ENCODE data around the gene TMEM176B.
"Not testable (repeated sequence)": the region's sequence is repeated elsewhere in the genome, so short reads cannot be mapped to it uniquely, and the experiment has no call there.

Gene TMEM176B

DNA sequence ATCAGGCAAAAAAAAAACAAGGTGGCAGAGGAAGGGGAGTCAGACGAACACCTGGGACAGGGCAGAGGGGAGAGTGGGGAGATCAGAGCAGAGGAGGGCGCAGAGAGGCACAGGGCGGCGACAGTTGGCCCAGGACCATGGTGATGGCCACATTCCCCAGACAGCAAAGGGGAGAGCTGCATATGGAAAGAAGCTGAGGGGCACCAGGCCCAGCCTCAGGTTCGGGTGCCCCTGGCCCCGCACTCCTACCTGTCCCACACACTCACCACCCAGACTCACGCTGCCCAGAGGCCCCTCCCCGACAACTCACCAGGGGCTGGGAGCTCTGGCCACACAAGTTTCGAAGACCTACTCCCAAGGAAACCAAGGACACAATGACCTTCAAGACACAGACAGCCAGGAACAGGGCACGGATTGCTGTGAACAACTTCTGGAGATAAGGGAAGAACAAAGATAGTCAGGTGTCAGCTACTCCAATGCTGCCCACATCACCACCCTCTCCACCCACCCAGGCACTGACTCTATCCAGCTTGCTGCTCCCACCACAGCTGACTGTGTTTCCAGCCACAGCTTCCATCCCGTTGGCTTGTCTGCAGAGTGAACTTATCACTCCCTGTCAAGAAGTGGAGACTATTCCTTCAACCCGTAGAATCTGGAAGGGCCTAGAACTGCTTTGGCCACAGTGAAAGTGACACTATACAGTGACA lies 8.3 kb downstream of the TMEM176B start:
- DNase-seq (ENCODE audit: low spot score) (no peak), FAIRE-seq (no peak)

GRCh38 chr7:150791304-150791703 lies 8.9 kb downstream of the TMEM176B start:
- FAIRE-seq (no peak), DNase-seq (ENCODE audit: low spot score) (no peak)

DNA sequence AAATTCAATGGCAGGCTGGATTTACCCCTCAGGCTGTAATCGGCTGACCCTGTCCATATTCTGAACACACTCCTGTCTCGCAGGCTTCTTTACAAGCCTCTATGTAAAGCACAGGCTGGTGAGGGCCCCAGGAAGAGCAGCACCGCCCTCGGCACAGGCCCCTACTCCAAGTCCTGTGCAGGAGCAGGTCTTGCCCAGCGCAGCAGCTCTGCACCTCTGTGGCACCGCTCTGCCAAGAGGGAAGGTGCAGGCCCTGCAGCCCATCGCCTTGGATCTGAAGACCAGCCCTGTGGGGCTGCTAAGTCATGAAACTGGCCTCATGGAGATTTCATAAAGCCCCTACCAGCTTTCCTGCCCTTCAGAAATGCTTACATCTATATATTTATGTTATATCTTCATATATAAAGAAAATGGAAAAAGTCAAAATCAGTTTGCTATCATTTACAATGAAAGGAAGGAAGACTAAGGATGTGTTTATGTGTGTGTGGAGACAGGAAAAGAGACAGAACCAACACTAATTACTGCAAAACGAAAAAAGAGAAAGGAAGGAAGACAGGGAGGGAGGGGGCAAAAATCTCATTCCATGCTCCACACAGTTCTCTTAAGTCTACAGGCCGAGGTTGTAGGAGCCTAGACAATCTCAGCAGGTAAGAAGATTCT lies 9.6 kb downstream of the TMEM176B start:
- FAIRE-seq (no peak), DNase-seq (ENCODE audit: low spot score) (no peak)

GRCh38 chr7:150788474-150789269 lies 11.5 kb downstream of the TMEM176B start:
- FAIRE-seq (no peak), DNase-seq (ENCODE audit: low spot score) (no peak)

GRCh38 chr7:150787321-150788281 lies 12.6 kb downstream of the TMEM176B start:
- DNase-seq (ENCODE audit: low spot score) (no peak), FAIRE-seq (no peak)

DNA sequence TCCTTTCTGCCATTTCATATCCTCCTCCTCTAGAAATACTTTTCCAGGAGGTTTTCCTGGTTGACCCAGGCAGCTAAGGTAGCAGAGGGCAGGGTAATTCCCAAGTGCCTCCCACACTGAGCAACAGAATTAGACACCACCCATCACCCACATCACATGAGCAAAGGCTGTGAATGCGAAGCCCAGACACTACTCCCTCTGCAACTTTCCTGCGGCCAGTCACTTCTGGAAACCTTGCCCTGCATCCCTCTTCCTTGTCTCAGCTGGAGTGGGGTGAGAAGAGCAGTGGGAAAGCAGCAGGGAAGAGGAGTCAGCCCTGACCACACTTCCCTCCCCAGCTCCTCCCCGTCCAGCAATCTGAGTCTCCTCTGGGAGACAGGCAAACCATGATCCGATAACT lies 15.2 kb downstream of the TMEM176B start:
- FAIRE-seq: no peak
- no peak for DNase-seq (ENCODE audit: low spot score)

DNA sequence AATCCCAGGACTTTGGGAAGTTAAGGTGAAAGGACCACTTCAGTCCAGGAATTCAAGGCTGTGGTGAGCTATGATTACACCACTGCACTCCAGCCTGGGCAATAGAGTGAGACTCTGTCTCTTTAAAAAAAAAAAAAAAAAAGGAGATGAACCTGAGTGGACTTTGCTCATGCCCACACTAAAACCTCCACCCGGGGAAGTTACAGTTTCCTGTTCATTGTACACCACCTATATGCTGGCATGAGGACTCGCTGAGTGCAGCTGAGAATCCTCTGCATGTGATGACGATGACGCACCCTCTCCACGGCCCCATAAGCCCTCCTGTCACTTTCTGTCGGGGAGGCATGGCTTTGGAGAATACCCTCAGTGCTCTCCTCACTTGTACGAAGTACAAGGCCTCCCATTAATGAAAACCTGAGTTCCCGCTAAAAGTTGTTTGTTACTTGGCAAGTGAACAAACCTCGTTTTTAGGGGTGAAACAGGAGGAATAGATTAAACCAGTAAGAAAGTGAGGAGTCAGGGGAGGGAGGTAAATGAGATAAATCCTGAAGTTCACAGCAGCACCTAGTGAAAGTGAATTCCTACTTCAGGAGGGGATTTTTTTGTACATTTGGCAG lies 15.9 kb downstream of the TMEM176B start:
- DNase-seq (ENCODE audit: low spot score) (no peak), FAIRE-seq (no peak)

DNA sequence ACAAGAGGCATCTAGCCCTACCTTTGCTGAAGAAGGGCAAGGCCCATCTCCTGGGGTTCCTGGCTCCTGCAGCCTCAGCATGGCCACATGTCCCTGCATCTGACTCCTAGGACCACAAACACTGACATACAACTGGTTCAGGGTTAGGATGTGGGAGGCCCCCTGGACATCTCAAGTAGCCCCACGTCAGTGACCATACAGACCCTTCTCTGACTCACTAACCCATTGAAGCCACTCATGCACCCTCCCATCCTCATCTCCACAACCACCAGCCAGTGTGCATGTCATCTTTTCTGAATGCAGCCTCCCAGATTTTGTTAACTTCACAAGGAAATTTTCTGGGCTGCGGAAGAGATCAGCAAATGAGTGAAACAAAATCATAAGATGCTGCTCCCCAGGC lies 18.2 kb downstream of the TMEM176B start:
- FAIRE-seq: no peak
- no peak for DNase-seq (ENCODE audit: low spot score)

GRCh38 chr7:150781103-150781502 lies 19.1 kb downstream of the TMEM176B start:
- DNase-seq (ENCODE audit: low spot score): no peak
- no peak for FAIRE-seq

- FAIRE-seq (no peak), DNase-seq (ENCODE audit: low spot score) (no peak)
Observed at GRCh38 chr7:150780292-150780691, 19.9 kb downstream of the TMEM176B start.

GRCh38 chr7:150778738-150779301 lies 21.3 kb downstream of the TMEM176B start:
- no peak for FAIRE-seq

GRCh38 chr7:150778014-150778737 lies 22.0 kb downstream of the TMEM176B start:
- FAIRE-seq: no peak

More at GRCh38 chr7:150778738-150779301, 21.3 kb downstream of the TMEM176B start:
- peak; percentile 31 for DNase-seq (ENCODE audit: low spot score)

GRCh38 chr7:150774131-150774530 lies 26.0 kb downstream of the TMEM176B start:
- DNase-seq (ENCODE audit: low spot score); FAIRE-seq: not testable (repeated sequence)

More at GRCh38 chr7:150778014-150778737, 22.0 kb downstream of the TMEM176B start:
- DNase-seq (ENCODE audit: low spot score): no peak

GRCh38 chr7:150769768-150770167 lies 30.4 kb downstream of the TMEM176B start:
- FAIRE-seq (no peak), DNase-seq (ENCODE audit: low spot score) (no peak)

GRCh38 chr7:150766334-150766709 lies 33.8 kb downstream of the TMEM176B start:
- no peak for FAIRE-seq
- DNase-seq (ENCODE audit: low spot score): no peak

DNA sequence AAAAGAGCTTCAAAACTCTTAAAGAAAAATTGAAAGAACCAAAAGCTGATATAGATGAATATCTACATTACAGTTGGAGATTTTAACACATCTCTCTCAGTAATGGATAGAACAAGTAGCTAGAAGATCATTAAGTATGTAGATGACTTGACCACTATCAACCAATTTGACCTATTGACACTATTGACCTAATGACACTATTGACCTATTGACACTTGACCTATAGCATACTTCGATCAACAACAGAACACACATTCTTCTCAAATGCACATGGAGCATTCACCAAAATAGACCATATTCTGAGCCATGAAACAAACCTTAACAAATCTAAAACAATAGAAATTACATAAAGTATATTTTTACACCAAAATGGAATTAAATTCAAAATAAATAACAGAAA lies 40.7 kb downstream of the TMEM176B start:
- FAIRE-seq (no peak), DNase-seq (ENCODE audit: low spot score) (no peak)

DNA sequence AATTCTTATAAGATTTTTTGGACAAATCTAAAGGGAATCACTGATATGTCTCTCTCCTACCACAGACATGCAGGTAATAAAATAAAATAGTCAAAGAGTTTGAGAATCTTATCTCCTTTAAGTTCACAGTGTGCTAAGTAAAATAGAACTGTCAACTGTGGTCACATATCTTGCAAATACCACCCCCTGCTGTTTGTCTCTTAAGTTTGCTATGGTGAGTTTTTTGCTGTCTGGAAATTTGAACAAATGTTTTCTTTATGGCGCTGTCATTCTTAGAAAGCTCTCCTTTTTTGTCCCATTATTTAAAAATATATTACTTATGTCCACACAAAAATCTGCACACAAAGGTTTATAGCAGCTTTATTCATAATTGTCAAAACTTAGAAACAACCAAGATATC lies 43.3 kb downstream of the TMEM176B start:
- FAIRE-seq: no peak
- no peak for DNase-seq (ENCODE audit: low spot score)

DNA sequence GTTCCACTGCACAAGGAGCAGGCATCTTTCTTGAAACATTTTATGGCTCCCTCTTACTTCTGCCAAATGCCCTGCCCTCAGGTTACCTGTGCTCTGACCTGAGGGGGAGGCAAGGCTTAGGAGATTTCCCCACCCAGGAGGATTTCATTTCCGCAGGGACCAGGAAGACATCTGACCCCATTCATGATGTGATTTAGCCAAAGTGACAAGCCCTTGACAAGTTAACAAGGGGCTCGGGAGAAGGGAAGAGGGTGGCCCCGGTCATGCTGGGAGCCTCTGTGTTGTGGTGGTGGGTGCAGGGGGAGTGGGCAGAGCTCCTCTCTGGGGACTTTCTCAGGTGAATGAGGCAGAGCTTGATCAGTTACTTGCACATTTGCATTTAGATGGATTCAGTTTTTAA lies 44.0 kb downstream of the TMEM176B start:
- DNase-seq (ENCODE audit: low spot score) (no peak), FAIRE-seq (no peak)

DNA sequence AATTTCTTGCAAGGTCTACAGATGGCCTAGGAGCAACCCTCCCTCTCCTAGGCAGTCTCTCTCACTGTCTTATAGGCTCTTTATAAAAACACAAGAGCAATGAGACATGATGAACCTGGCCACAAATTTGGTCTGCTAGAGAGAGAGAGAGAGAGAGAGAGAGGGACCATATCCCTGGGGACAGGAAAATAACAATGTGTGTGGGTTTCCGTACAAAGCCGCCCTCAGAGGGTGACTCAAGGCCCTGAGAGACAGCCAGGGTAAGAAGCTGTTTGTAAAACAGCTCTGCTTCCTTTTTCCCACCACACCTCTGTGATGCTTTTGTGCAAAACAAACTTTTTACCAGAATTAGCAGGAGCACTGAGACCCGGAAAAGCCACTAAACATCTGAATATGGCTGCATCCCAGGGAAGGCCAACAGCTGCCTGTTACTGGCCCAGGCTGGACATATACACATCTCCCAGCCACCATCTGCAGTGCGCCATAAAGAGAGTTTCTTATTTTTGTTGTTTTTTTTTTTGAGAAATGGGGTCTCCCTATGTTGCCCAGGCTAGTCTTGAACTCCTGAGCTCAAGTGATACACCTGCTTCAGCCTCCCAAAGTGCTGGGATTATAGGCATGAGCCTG lies 44.6 kb downstream of the TMEM176B start:
- FAIRE-seq: no peak
- peak; percentile 8 for DNase-seq (ENCODE audit: low spot score)

Data from urothelium cell line (cell line).